Effector CD8-positive, alpha-beta T cell (primary cell): Measurements from ENCODE around the gene EFCAB5.
"Not testable (repeated sequence)": the region's sequence is repeated elsewhere in the genome, so short reads cannot be mapped to it uniquely, and the experiment has no call there.

ENCODE experiments used
- DNase-seq: peaks from one replicate; lab custom pipeline; 2025; lab: John Stamatoyannopoulos, UW

EFCAB5 gene

GRCh38 chr17:29935909-29936308 lies 5.5 kb upstream of the EFCAB5 start:
- not testable (repeated sequence) for DNase-seq

DNA sequence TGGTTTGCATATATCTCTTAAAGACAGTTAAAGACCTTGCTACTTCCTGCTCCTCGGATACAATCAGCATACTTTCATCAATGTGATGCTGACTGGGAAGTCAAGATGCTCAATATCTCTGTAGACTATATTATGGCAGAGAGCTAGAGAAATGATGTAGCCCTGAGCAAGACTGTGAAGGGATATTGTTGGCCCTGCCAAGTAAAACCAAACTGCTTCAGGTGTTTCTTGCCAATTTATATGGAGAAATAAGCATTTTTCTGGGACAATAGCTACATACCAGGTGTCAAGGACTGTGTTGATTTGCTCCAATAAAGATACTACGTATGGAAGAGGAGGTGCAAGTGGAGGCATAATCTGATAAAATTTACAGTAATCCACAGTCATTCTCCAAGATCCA lies 4.7 kb upstream of the EFCAB5 start:
- DNase-seq, result no peak

- no peak for DNase-seq
These were observed 3.8 kb downstream of the EFCAB5 start for GRCh38 chr17:29945281-29945680.

DNA sequence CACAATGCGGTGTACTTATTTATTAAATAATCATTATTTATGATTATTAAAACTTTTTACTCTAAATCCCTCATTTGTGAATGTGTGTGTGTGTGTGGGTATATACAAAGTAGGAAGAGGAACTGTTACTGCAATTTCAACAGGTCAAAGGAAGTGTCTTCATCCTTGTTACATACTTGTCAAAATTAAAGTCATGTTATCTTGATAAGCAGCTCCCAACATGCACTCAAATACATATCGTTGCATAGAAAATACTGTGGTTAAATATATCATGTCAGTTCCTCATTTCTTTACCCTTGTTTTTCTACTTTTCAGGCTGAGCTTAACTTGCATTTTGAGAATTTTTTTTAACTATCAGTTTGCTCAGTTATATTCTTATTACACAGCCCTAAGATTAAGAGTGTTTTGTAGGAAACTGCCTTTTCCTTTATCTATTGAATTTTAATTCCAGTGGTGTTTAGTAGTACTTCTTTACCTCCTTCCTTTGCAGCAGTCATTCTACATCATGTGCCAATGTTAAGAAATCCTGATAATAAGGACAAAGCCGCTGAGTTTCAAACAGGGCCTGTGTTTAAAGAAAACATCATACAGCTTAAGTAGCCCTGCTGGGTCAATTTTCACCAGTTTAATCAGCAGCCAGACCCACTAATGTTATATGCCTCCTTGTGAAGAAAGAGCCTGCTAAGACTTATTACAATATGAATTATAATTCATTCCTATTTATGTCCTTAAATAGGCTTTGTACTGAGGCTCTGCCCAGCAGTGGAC lies 7.2 kb downstream of the EFCAB5 start:
- no peak for DNase-seq

GRCh38 chr17:29949696-29950095 lies 8.3 kb downstream of the EFCAB5 start:
- DNase-seq, result no peak

DNA sequence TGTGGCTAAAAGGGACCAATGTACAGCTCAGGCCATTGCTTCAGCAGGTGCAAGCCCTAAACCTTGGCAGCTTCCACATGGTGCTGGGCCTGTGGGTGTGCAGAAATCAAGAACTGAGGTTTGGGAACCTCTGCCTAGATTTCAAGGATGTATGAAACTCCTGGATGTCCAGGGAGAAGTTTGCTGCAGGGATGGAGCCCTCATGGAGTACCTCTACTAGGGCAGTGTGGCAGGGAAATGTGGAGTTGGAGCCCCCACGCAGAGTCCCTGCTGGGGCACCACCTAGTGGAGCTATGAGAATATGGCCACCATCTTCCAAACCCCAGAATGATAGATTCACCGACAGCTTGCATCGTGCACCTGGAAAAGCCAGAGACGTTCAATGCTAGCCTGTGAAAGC lies 13.0 kb downstream of the EFCAB5 start:
- no peak for DNase-seq

- no peak for DNase-seq
These were observed 14.8 kb downstream of the EFCAB5 start for GRCh38 chr17:29956225-29956624.

- not testable (repeated sequence) for DNase-seq
These were observed 16.1 kb downstream of the EFCAB5 start for GRCh38 chr17:29957488-29957887.

- DNase-seq, result no peak
These were observed 17.7 kb downstream of the EFCAB5 start for GRCh38 chr17:29958947-29959657.

GRCh38 chr17:29959658-29960337 lies 18.4 kb downstream of the EFCAB5 start:
- DNase-seq, result no peak

DNA sequence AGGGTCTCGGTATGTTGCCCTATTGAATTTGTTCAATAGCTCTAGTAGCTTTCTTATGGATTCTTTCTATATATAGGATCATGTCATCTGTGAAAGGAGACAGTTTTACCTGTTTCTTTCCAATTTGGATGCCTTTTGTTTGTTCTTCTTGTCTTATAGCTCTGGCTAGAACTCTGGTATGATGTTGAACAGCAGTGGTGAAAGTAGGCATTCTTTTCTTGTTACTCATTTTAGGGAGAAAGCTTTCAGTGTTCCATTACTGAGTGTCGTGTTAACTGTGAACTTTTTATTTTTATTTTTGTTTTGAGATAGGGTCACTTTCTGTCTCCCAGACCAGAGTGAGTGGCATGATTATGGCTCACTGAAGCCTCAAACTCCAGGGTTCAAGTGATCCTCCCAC lies 21.2 kb downstream of the EFCAB5 start:
- DNase-seq, result no peak

DNA sequence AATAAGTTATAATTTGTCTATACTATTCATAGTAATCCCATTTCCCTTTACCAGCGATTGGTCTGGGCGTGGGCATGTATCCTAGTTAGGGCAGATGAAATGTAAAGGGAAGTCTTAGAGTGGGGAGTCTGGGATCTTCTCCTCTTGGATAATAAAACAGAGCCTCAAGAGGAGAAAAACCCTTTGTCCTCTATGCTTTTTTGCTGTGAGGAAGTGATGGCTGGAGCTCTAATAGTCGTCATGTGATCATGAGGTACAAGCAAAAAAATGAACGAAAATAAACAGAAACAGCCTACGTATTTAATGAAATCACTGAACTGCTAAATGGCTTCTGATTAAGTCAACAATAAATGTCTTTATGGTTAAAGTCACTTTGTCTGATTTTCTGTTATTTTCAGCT lies 26.8 kb downstream of the EFCAB5 start:
- DNase-seq, result no peak

DNA sequence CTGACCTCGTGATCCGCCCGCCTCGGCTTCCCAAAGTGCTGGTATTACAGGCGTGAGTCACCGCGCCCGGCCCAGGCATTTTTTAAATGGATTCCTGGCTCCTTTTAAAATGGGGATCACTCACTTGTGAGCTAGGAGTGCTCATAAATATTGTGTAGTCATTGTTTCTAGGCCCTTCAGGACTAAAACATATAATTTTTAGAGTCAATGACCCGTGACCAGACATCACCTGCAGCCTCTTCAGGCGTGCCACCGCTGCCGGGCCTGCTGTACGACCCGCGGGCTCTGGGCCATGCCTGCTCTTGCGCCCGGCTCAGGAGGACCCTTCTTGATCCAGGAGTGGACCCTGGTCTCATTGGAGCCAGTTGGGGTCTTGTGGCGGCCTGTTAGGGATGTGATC lies 30.8 kb downstream of the EFCAB5 start:
- DNase-seq, result no peak

DNA sequence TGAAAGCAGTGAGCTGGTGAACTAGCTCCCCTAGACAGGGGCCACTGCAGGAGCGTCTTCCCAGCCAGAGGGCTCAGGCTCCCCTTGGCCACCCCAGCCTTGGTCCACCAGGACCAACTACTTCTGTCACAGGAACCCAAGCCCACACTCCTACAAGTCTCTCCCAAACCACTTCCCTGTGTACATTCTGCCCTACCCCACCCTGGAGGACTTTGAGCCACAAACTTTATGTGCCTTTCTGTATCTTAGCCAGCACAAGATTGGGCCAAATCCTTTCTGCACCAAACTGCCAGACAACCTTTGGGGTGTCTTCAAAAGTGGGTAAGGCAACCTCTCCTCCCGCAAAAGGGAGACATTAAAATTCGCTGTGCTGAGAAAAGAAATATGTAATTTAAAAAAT lies 31.6 kb downstream of the EFCAB5 start:
- no peak for DNase-seq

DNA sequence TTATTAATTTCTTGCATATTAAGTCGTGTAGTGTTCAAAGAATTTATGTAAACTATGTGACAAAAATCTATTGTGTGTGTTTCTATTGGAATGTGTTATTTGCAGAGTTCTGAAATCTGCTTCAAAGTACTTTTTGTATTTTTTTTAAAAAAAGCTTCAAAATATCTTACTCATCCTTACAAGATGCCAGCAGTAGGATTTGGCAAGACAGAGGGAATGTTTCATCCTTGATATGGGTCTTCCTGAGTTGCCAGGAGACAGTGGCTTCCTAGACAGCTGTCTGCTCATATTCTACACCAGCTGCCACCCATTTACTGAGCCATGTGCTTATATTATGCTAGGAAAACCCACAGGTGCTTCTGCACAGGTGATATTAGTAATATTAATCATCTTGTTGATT lies 36.4 kb downstream of the EFCAB5 start:
- no peak for DNase-seq

- no peak for DNase-seq
These were observed 38.8 kb downstream of the EFCAB5 start for GRCh38 chr17:29980261-29980660.

DNA sequence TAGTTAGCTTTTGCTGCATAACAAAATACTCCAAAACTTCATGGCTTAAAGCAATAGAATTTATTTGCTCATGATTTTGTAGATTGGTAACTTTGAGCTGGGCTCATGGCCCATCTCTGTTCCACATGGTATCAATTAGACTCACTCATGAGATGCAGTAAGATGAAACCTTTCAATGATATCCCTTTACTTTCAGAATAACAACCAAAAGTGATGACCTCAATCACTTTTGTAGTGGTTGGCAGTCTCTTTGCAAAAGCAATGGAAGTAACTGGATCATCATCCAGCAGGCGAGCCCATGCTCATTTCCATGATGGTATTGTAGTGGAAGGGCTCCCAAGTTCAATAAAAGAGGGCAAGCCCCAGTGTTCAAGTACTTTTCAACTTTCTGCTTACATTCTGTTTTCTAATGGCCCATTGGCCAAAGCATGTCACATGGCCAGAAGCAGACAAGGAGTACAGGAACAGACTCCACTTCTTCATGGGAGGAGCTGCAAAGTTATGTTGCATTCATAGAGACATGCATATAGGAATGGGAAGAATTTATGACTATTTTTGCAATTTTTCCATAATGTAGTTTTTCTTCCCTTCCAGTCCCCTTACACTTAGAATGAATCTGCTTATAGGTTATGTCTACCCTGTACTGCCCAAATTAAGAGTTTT lies 41.7 kb downstream of the EFCAB5 start:
- DNase-seq, result no peak

DNA sequence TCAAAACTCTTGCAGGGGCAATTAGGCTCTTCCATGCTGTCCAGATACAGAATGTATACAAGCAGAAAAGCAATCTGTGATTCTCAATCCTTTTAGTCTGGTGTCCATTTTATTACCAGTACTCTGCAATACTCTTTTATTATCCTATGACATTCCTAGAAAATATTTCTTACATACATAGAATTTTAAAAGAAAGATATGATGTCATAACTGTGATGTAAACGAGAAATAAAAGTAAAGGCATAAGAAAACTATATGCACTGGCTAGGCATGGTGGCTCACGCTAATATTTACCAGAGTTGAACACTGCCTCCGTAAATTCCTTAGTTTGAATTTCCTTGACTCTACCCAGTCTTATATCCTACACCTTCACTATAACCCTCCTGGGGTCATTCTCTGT lies 55.0 kb downstream of the EFCAB5 start:
- DNase-seq, result no peak

DNA sequence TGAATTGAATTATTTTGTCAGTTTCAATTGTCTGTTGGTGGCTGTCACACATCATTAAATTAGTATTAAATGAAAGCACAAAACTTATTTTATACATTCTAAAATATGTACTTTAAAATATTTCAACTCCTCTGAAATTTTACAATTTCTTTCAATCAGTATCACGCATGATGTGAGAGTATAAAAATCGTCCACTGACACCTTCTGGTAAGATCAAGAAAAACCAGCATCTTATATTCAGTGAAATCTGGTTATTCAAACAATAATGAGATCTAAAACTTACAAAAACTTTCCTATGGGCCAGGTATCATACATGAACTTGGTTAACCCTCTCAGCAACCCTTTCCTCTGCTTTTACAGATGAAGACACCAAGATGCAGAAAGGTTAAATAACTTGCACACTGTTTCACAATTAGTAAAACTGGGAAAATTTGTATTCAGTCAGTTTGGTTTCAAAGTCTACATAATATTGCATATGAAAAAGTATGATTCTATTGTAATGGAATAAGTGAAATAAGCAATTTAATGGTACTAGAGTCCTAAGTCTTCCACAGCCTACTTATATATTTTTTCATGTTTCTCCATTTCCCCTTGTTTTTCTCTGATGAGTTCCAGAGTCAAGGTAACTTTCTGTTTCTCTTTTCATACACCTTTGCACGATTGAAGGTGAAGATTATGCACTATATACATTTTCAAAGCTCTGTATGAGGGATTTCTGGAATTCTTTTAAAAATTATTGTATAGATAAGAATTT lies 58.7 kb downstream of the EFCAB5 start:
- no peak for DNase-seq

DNA sequence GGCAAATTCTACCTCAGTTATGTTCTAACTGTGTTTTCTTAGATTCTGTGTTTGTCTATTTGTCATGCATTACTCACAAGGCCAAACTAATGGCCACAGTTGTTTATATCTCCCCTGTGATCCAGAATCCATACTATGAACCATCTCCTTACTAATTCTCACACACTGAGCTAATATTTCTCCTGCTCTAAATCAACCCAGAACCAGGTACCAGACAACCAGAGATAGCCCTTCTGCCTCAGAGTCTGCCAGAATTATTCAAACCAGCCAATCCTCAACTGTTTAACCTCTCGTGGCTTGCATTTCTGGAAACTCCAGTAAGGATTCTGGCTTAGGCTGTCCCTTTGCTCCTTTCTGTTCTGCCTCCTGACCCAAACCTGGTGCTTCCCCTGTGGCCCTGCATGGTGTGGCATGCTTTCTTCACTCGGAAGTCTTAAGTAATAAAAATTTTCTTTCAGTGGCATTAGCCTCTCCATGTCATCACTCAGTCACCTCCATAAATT lies 59.4 kb downstream of the EFCAB5 start:
- DNase-seq, result no peak

DNA sequence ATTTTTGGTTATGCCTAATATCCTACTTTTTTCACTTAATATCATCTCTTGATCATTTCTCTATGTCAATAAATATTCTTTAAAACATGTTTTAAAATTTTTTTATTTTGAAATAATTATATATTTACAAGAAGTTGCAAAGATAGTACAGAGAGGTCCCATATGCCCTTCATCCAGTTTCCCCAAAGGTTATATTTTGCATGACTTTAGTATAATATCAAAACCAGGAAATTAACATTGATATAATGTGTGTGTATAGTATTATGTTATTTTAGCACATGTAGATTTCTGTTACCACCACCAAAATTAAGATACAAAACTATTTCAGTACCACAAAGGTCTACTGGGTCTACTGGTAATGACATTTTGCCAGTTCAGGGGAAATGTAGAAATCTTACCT lies 60.7 kb downstream of the EFCAB5 start:
- DNase-seq, result no peak
